H9 (cell line): ENCODE results near the gene SPIN1. TPM values are rescaled to one million over a fixed set of nuclear protein-coding genes. Genes with fewer than 3 reads are reported as not detected.

Experiments
- DNase-seq: peaks from one replicate; pipeline ENCODE4 v3.0.0-alpha.2; 2017
- H2AFZ ChIP-seq: one replicate; pipeline ENCODE4 v1.6.1; 2013; ENCODE audit warnings: mild to moderate bottlenecking, low read length, control low read depth, moderate library complexity
- H2AK5ac ChIP-seq: 2 replicates; pipeline ENCODE4 v1.6.1; 2013; ENCODE audit warnings: low read length, control low read depth, mixed read lengths; ENCODE audit not compliant: insufficient read length
- H2BK120ac ChIP-seq: one replicate; pipeline ENCODE4 v1.6.1; 2013; ENCODE audit warnings: low read depth, mild to moderate bottlenecking, low read length, control low read depth, inconsistent platforms; ENCODE audit not compliant: poor library complexity, severe bottlenecking
- H2BK12ac ChIP-seq: 2 replicates; pipeline ENCODE4 v1.6.1; 2013; ENCODE audit warnings: low read length, control low read depth, mixed read lengths, low read depth; ENCODE audit not compliant: insufficient read length
- H2BK15ac ChIP-seq: 2 replicates; pipeline ENCODE4 v1.6.1; 2013; ENCODE audit warnings: low read depth, low read length, control low read depth
- H2BK20ac ChIP-seq: one replicate; pipeline ENCODE4 v1.6.1; 2013; ENCODE audit warnings: low read depth, mild to moderate bottlenecking, low read length, control low read depth, inconsistent platforms; ENCODE audit not compliant: poor library complexity, severe bottlenecking
- H2BK5ac ChIP-seq: 2 replicates; pipeline ENCODE4 v1.6.1; 2013; ENCODE audit warnings: low read length, control low read depth, mixed read lengths; ENCODE audit not compliant: insufficient read length
- H3K14ac ChIP-seq: 2 replicates; pipeline ENCODE4 v1.6.1; 2013; ENCODE audit warnings: low read length, control low read depth; ENCODE audit not compliant: insufficient read depth
- H3K18ac ChIP-seq: 2 replicates; pipeline ENCODE4 v1.6.1; 2013; ENCODE audit warnings: low read depth, mild to moderate bottlenecking, mixed read lengths, low read length, control low read depth; ENCODE audit not compliant: insufficient read length
- H3K23ac ChIP-seq: 2 replicates; pipeline ENCODE4 v1.6.1; 2013; ENCODE audit warnings: low read length, control low read depth, mixed read lengths, low read depth; ENCODE audit not compliant: insufficient read length
- H3K23me2 ChIP-seq: 2 replicates; pipeline ENCODE4 v1.6.1; 2013; ENCODE audit warnings: low read depth, mild to moderate bottlenecking, mixed read lengths, low read length, control low read depth; ENCODE audit not compliant: insufficient read length, poor library complexity, severe bottlenecking
- H3K27ac ChIP-seq: 2 replicates; pipeline ENCODE4 v1.5.1; 2013; ENCODE audit warnings: low read length, control low read depth, mixed read lengths, low read depth; ENCODE audit not compliant: insufficient read length
- H3K27me3 ChIP-seq: 2 replicates; pipeline ENCODE4 v1.6.1; 2013; ENCODE audit warnings: low read length, control low read depth, inconsistent platforms; ENCODE audit not compliant: insufficient read depth
- H3K4ac ChIP-seq: 2 replicates; pipeline ENCODE4 v1.6.1; 2013; ENCODE audit warnings: low read depth, mild to moderate bottlenecking, control low read depth, inconsistent platforms, low read length, moderate library complexity
- H3K4me1 ChIP-seq: 2 replicates; pipeline ENCODE4 v1.6.1; 2013; ENCODE audit warnings: low read length, control low read depth, inconsistent platforms; ENCODE audit not compliant: insufficient read depth
- H3K4me2 ChIP-seq: 2 replicates; pipeline ENCODE4 v1.6.1; 2013; ENCODE audit warnings: low read length, control low read depth, mixed read lengths; ENCODE audit not compliant: insufficient read length, insufficient read depth
- H3K56ac ChIP-seq: 2 replicates; pipeline ENCODE4 v1.6.1; 2013; ENCODE audit warnings: low read depth, mild to moderate bottlenecking, mixed read lengths, low read length, control low read depth; ENCODE audit not compliant: insufficient read length
- H3K79me1 ChIP-seq: 2 replicates; pipeline ENCODE4 v1.6.1; 2013; ENCODE audit warnings: low read depth, mild to moderate bottlenecking, moderate library complexity, low read length, control low read depth, inconsistent platforms; ENCODE audit not compliant: insufficient read depth, poor library complexity, severe bottlenecking
- H3K79me2 ChIP-seq: 2 replicates; pipeline ENCODE4 v1.6.1; 2013; ENCODE audit warnings: low read length, control low read depth, inconsistent platforms; ENCODE audit not compliant: insufficient read depth
- H3K9ac ChIP-seq: 2 replicates; pipeline ENCODE4 v1.6.1; 2013; ENCODE audit warnings: low read length, control low read depth, mixed read lengths; ENCODE audit not compliant: insufficient read length; ENCODE audit errors: extremely low read depth
- H3K9me3 ChIP-seq: one replicate; pipeline ENCODE4 v1.6.1; 2013; ENCODE audit warnings: low read depth, low read length, inconsistent platforms; ENCODE audit not compliant: control insufficient read depth
- H3T11ph ChIP-seq: one replicate; pipeline ENCODE4 v1.6.1; 2013; ENCODE audit warnings: mild to moderate bottlenecking, low read length, control low read depth, inconsistent platforms
- H4K20me1 ChIP-seq: one replicate; pipeline ENCODE4 v1.6.1; 2013; ENCODE audit not compliant: control insufficient read depth, insufficient read length, insufficient read depth
- H4K5ac ChIP-seq: 2 replicates; pipeline ENCODE4 v1.6.1; 2013; ENCODE audit warnings: low read depth, mild to moderate bottlenecking, mixed read lengths, low read length, control low read depth; ENCODE audit not compliant: insufficient read length
- H4K8ac ChIP-seq: replicated peaks from 2 replicates; pipeline ENCODE4 v1.6.1; 2013; ENCODE audit warnings: low read length, control low read depth, mixed read lengths, low read depth; ENCODE audit not compliant: insufficient read length
- H4K91ac ChIP-seq: 2 replicates; pipeline ENCODE4 v1.6.1; 2013; ENCODE audit warnings: low read depth, mild to moderate bottlenecking, moderate library complexity, mixed read lengths, low read length, control low read depth; ENCODE audit not compliant: insufficient read length
- H3K27ac Mint-ChIP-seq, 3 experiments: 2 replicates in 2 of 3; 3 replicates in 1 of 3; pipeline ENCODE4 v1.8.0; 2020 to 2021; ENCODE audit warnings: mixed read lengths in 3 of 3, mild to moderate bottlenecking in 1 of 3, moderate library complexity in 1 of 3
- H3K27me3 Mint-ChIP-seq: 2 replicates; pipeline ENCODE4 v1.8.0; 2021; ENCODE audit warnings: low read depth, mild to moderate bottlenecking, moderate library complexity, mixed read lengths
- H3K36me3 Mint-ChIP-seq, 3 experiments: 2 replicates in 2 of 3; 3 replicates in 1 of 3; pipeline ENCODE4 v1.8.0; 2020 to 2021; ENCODE audit warnings: low read depth in 3 of 3, mixed read lengths in 3 of 3; ENCODE audit not compliant: insufficient read depth in 1 of 3
- H3K4me1 Mint-ChIP-seq, 2 experiments: 2 replicates each; pipeline ENCODE4 v1.8.0; 2020; ENCODE audit warnings: mixed read lengths in 2 of 2
- H3K4me3 Mint-ChIP-seq, 2 experiments: 2 replicates in 1 of 2; 3 replicates in 1 of 2; pipeline ENCODE4 v1.8.0; 2020 to 2021; ENCODE audit warnings: mild to moderate bottlenecking in 2 of 2, mixed read lengths in 2 of 2, moderate library complexity in 1 of 2
- H3K9me3 Mint-ChIP-seq, 2 experiments: 2 replicates in 1 of 2; 3 replicates in 1 of 2; pipeline ENCODE4 v1.8.0; 2020; ENCODE audit warnings: mild to moderate bottlenecking in 2 of 2, mixed read lengths in 2 of 2, moderate library complexity in 1 of 2
- CTCF ChIP-seq: fragments of 200-600 bp; sonication (generic); conservative IDR thresholded peaks from 3 replicates; pipeline ENCODE4 v1.8.0; 2021; ENCODE audit warnings: antibody characterized with exemption, mild to moderate bottlenecking
- WGBS: extraction: QIAGEN DNeasy Blood & Tissue Kit; methylation state at CpG from one replicate; pipeline ENCODE4 v1.1.7; 2013; ENCODE audit warnings: missing lambda C conversion rate, low lambda C conversion rate, mixed read lengths; ENCODE audit not compliant: insufficient read length; ENCODE audit errors: extremely low coverage; 5-methylcytosine and 5-hydroxymethylcytosine counted together
- total RNA-seq: library from RNA; stranded (reverse); gene quantifications from 2 replicates; pipeline ENCODE4 v1.2.1, GENCODE V29; 2021

The SPIN1 gene
- total RNA-seq, 1 experiment from 2014 or later, result 136 TPM

GRCh38 chr9:88421348-88421747, 33.1 kb downstream of the SPIN1 start:
- H3K36me3 Mint-ChIP-seq, result peaks cover 55 to 63% (median 59%) of the 10 kb centered on the region in 3 experiments
- Histone ChIP-seq H3K9me3 (peaks cover 15% of the 10 kb centered on the region), H4K5ac (no peak overlapping the region), H3K79me1 (peaks cover 10% of the 10 kb centered on the region), H2BK5ac (no peak overlapping the region), H3K23ac (no peak overlapping the region), H3K27ac (no peak overlapping the region), H2BK20ac (no peak overlapping the region), H3K14ac (no peak overlapping the region), H4K91ac (no peak overlapping the region), H3K4ac (no peak overlapping the region), H3K23me2 (no peaks in the 10 kb centered on the region), H3K9ac (no peak overlapping the region), H3K4me1 (peaks cover 3% of the 10 kb centered on the region; the same call in 1 of the 2 replicates), H2BK12ac (peak overlapping the region; percentile 48), H3K4me2 (no peak overlapping the region), H2BK15ac (no peak overlapping the region), H4K8ac (no peak overlapping the region), H3K27me3 (no peaks in the 10 kb centered on the region), H3K56ac (no peak overlapping the region), H2AK5ac (no peak overlapping the region), H2BK120ac (no peak overlapping the region), H4K20me1 (no peaks in the 10 kb centered on the region), H3K18ac (no peak overlapping the region), H3T11ph (no peak overlapping the region), H2AFZ (no peak overlapping the region), H3K79me2 (peaks cover 45% of the 10 kb centered on the region; the same call in 1 of the 2 replicates)
- peaks cover 34 to 44% of the 10 kb centered on the region in 2 experiments for H3K4me1 Mint-ChIP-seq
- no peak for TF ChIP-seq CTCF
- DNase-seq, result no peak
- no CpG with 5 or more reads among the region's 5 CpGs for WGBS
- H3K27ac Mint-ChIP-seq, result peak overlapping the region in 1 of 3 experiments; percentile 39; a peak in 1 of 7 replicates
- peaks cover 26 to 36% of the 10 kb centered on the region in 2 experiments for H3K9me3 Mint-ChIP-seq
- no peaks in the 10 kb centered on the region for H3K27me3 Mint-ChIP-seq
- H3K4me3 Mint-ChIP-seq, result no peak overlapping the region
